ENCODE measurements around the gene ATP8A1.

GRCh38 chr4:42420140-42420539, 236.8 kb downstream of the ATP8A1 start:
- TF ChIP-seq CTCF (IDR thresholded peaks at IDR 0.05): no peak
- TF ChIP-seq POLR2A (IDR thresholded peaks at IDR 0.05): no peak
